ENCODE measurements around the gene FAAP20.

GRCh38 chr1:2181271-2181670 lies 13.3 kb downstream of the FAAP20 start:
- TF ChIP-seq CTCF (IDR thresholded peaks at IDR 0.05; ENCODE audit: insufficient read depth, low read length, poor library complexity, severe bottlenecking) (no peak), EZH2phosphoT487 (conservative IDR thresholded peaks at IDR 0.05; ENCODE audit: low read length) (no peak)
